T-helper 1 cell treated with Interleukin-12 subunit alpha and Interleukin-12 subunit beta and Interleukin-4 antibody, amounts not matched to agents 30 μg/mL and 1 μg/mL, for 36 hours (primary cell): ENCODE data around the gene RXFP1.

Experiments used
- H3K27ac Mint-ChIP-seq: one replicate; pipeline ENCODE4 v1.8.0; 2021; ENCODE audit warnings: mild to moderate bottlenecking, mixed read lengths
- H3K27me3 Mint-ChIP-seq: one replicate; pipeline ENCODE4 v1.8.0; 2021; ENCODE audit warnings: low read depth, mixed read lengths
- H3K36me3 Mint-ChIP-seq: one replicate; pipeline ENCODE4 v1.8.0; 2021; ENCODE audit warnings: low read depth, mixed read lengths
- H3K4me1 Mint-ChIP-seq: one replicate; pipeline ENCODE4 v1.8.0; 2021; ENCODE audit warnings: low read depth, mixed read lengths
- H3K4me3 Mint-ChIP-seq: one replicate; pipeline ENCODE4 v1.8.0; 2021; ENCODE audit warnings: mild to moderate bottlenecking, moderate library complexity, mixed read lengths
- H3K9me3 Mint-ChIP-seq: one replicate; pipeline ENCODE4 v1.8.0; 2021; ENCODE audit warnings: mixed read lengths

Gene RXFP1

DNA sequence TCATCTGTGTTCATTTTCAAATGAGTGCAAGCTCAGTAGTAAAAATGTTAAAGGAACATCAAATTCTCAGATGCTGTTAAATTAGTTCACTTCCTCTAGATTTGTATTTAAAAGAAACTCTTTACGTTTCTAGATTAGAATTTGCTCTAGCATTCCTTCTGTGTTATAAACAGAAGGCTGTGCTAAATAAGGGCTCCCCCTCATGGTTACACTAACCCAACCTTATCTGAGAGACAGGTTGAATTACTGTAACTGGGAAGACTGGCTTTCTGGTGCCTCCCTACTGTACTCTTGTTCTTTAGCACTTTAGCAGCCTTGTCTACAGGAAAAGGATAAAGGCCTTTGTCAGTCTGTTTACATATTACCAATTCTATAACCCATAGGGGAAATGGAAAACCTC lies 56.8 kb downstream of the RXFP1 start:
- Mint-ChIP-seq H3K4me3 (no peak overlapping the region), H3K36me3 (no peaks in the 10 kb centered on the region), H3K9me3 (no peaks in the 10 kb centered on the region), H3K27me3 (no peaks in the 10 kb centered on the region), H3K27ac (no peak overlapping the region), H3K4me1 (no peaks in the 10 kb centered on the region)

DNA sequence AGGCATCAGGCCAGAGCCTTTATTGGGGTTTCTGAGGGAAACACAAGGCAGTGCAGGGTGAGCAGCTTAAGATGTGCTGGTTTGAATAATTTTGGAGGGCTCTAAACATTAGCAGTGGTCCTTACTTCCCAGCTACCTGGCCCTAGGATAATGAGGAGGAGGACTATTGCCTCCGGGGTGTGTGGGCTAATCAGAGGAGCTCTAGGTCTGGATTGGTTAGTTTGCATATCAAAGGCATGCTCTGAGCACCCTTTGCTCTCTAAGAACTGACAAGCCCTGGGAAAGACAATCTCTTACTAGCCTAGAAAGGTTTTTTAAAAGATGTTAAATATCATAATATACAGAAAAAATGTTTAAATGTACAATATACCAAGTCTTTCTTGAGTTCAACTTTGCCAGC lies 58.4 kb downstream of the RXFP1 start:
- H3K4me1 Mint-ChIP-seq, result no peaks in the 10 kb centered on the region
- H3K9me3 Mint-ChIP-seq, result no peaks in the 10 kb centered on the region
- no peak overlapping the region for H3K27ac Mint-ChIP-seq
- no peaks in the 10 kb centered on the region for H3K36me3 Mint-ChIP-seq
- H3K27me3 Mint-ChIP-seq, result no peaks in the 10 kb centered on the region
- H3K4me3 Mint-ChIP-seq, result no peak overlapping the region

DNA sequence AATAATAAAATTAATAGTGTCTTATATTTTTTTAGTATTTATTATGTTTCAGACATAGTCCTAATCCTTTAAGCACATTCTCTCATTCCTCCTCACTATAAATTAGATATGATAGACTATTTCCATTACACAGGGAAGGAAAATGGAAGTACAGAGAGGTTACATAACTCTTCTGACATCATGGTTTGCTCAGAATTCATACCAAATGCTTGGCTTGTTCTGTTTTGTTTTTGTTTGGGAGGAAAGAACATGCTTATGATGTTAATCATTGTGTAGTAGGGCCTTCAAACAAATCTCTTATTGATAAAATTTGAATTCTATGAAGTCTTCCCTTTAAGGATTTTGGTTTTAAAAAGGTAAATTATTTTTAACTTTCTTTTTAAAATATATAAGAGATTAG lies 59.5 kb downstream of the RXFP1 start:
- H3K36me3 Mint-ChIP-seq, result no peaks in the 10 kb centered on the region
- no peaks in the 10 kb centered on the region for H3K9me3 Mint-ChIP-seq

DNA sequence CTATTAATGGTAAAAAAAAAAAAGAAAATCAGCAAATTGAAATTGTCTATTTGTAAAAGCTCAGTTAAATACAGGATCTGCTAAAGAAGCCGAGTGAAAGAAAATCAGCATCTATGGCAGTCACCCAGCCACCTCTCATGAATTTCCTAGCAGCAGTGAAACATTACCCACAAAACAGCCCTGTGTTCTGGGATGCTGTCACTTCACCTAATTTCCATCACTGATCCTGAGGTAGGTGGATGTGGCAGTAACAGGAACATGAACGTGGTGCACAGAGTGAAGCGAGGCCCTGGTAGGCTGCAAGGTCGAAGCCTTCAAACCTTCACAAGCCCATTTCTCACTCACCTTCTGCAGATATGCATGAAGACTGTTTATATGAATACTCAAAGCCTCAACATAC lies 65.2 kb downstream of the RXFP1 start:
- Mint-ChIP-seq H3K4me3 (no peak overlapping the region), H3K27me3 (peaks cover 12% of the 10 kb centered on the region), H3K4me1 (no peaks in the 10 kb centered on the region), H3K36me3 (no peaks in the 10 kb centered on the region), H3K27ac (no peak overlapping the region), H3K9me3 (no peaks in the 10 kb centered on the region)

More for the DNA sequence above, 59.5 kb downstream of the RXFP1 start:
- Mint-ChIP-seq H3K4me3 (no peak overlapping the region), H3K4me1 (no peaks in the 10 kb centered on the region), H3K27ac (no peak overlapping the region), H3K27me3 (no peaks in the 10 kb centered on the region)

DNA sequence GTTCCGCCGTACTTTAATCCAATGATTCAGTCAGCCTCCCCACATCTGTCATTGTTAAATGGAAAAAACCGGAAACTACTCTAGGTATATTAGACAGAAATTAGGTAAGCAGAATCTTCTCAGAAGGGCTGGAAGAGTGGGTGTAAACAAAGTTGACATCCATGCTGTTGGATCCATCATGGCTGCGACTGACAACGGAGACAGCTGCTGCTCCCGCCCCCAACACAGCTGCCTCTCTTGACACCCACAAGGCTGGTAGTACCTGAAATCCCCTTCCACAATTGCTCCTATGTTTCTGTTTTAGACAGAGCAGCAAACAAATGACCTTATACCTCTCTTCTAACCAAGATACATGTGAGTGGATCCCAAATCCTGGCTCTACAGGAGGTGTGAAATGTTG lies 66.6 kb downstream of the RXFP1 start:
- Mint-ChIP-seq H3K27me3 (peaks cover 12% of the 10 kb centered on the region), H3K27ac (no peak overlapping the region), H3K4me3 (no peak overlapping the region), H3K36me3 (no peaks in the 10 kb centered on the region), H3K9me3 (no peaks in the 10 kb centered on the region), H3K4me1 (no peaks in the 10 kb centered on the region)

DNA sequence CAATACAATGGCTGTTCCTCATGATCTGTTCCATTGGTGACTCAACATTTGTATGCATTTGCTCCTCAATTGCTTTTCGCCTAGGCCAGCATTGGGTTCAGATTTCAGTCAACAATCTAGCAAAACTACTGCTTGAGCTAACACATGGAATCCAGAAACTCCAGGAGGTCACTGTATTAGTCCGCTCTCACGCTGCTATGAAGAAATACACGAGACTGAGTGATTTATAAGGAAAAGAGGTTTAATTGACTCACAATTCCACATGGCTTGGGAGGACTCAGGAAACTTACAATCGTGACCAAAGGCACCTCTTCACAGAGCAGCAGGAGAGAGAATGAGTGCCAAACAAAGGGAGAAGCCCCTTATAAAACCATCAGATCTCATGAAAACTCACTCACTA lies 67.1 kb downstream of the RXFP1 start:
- peaks cover 14% of the 10 kb centered on the region for H3K27me3 Mint-ChIP-seq
- H3K27ac Mint-ChIP-seq, result no peak overlapping the region
- no peaks in the 10 kb centered on the region for H3K4me1 Mint-ChIP-seq
- no peak overlapping the region for H3K4me3 Mint-ChIP-seq
- H3K9me3 Mint-ChIP-seq, result no peaks in the 10 kb centered on the region
- H3K36me3 Mint-ChIP-seq, result no peaks in the 10 kb centered on the region

DNA sequence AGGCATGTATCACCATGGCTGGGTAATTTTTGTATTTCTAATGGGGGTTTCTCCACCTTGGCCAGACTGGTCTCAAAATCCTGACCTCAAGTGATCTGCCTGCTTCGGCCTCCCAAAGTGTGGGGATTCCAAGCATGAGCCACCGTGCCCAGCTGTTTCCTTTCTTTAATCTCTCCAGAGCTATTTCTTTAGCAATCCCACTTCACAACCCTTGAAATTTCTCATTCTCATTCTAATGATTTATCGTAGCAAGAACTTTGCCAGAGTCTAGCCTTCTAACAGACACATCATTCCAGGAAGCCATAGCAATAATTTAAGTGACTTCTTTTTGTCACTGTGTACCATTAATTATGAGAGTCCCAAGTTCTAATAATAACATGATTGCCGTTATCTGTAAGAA lies 68.6 kb downstream of the RXFP1 start:
- Mint-ChIP-seq H3K9me3 (no peaks in the 10 kb centered on the region), H3K4me1 (no peaks in the 10 kb centered on the region), H3K27ac (no peak overlapping the region), H3K4me3 (no peak overlapping the region), H3K36me3 (no peaks in the 10 kb centered on the region), H3K27me3 (peaks cover 14% of the 10 kb centered on the region)

DNA sequence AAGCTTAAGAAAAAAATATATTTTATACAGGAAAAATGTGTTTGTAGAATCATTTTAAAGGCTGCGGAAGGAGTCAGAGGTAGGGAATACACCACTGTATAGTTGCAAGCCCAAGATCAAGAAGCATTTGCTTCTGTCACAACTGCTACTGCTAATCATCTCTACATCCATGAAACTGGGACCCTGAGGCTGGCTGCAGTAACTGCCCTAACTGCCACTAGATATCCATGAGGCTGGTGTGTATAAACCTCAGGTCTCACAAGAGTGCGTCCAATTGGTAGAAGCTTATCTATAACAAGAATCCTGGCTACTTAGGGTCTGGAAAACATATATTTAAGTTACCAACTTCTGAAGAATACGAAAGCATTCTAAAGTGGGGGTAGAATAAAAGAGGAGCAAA lies 69.1 kb downstream of the RXFP1 start:
- Mint-ChIP-seq H3K4me3 (no peak overlapping the region), H3K4me1 (no peaks in the 10 kb centered on the region), H3K36me3 (no peaks in the 10 kb centered on the region), H3K9me3 (no peaks in the 10 kb centered on the region), H3K27ac (no peak overlapping the region), H3K27me3 (peaks cover 14% of the 10 kb centered on the region)

DNA sequence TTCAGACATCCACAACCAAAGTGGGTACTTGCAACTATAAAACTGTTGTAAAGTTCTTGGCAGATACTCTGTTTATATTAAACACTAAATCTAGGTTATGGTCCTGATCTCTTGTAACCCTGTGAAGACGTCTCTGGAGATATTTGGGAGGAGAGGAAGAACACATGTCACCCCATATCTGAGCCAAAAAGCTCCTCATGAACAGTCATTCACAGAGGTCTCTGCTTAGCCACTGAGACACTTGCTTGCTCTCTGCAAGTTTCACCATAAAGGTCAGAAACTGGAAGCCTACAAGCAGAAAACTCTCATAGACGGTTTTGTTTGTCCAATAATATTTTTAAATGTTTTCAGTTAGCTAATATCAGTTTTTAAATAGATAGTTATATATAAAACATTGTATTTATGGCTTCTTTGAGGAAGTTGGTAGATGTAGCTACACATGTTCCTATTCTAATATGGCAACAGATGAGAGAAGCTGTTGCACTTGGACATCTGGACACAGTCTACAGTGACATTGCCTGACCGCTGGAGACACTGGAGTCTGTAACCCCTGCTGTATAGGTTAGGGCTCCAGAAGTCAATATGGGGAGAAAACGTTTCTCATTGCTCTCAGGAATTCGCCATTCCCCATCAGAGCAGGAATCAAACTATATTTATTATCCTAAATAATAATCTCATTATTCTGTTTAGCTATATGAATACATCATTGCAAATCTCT lies 76.4 kb downstream of the RXFP1 start:
- no peaks in the 10 kb centered on the region for H3K9me3 Mint-ChIP-seq
- no peaks in the 10 kb centered on the region for H3K4me1 Mint-ChIP-seq
- no peaks in the 10 kb centered on the region for H3K36me3 Mint-ChIP-seq
- H3K4me3 Mint-ChIP-seq, result no peak overlapping the region
- H3K27me3 Mint-ChIP-seq, result peaks cover 19% of the 10 kb centered on the region
- H3K27ac Mint-ChIP-seq, result no peak overlapping the region

DNA sequence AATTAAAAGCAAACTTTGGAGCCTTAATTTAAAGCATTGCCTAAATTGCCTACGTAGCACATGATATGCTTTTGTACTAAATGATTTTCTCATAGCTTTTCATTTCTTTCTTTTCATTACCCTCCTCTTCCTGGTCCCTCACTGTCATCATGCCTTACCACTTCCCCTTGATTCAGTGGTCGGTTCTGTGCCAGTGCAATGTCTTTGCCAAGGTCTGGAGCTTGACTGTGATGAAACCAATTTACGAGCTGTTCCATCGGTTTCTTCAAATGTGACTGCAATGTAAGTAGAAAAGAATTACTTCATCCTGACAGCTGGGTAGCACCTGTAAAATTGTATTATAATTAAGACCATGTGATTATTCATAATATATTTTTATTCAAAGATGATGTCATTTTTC lies 77.5 kb downstream of the RXFP1 start:
- Mint-ChIP-seq H3K4me3 (no peak overlapping the region), H3K27me3 (peaks cover 17% of the 10 kb centered on the region), H3K4me1 (no peaks in the 10 kb centered on the region), H3K36me3 (no peaks in the 10 kb centered on the region), H3K27ac (no peak overlapping the region), H3K9me3 (no peaks in the 10 kb centered on the region)

DNA sequence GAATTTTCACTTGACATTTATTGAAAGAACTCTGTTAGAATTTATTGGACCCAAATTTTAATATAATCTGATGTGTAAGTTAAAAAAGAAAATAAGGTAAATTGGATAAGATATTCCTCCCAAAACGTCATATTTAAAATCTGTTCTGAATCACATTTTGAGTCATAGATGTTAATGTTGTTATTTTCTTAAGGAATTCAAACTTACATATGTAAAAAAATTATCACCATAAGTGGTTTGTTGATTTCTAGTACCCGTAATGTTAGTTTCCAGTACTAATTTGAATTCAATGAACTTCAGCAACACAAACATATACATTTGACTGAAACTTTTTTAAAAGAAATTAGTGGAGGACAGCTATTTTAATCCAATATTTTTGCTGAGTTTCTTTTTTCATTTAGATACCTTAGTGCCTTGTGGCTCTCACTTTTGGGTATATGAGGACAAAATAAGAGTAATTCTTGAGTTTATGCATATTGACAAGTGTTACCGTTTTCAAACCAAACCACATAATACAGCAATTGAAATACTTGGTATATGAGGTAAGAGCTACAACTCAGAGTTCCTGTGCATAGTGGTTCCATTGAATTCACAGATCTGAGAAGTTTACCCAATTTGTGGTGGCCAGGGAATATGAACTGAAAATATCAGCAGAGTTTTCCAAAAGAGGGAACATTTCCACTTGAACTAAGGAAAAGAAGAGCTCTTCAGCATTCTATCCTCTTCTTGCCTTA lies 78.2 kb downstream of the RXFP1 start:
- Mint-ChIP-seq H3K27ac (no peak overlapping the region), H3K27me3 (peaks cover 17% of the 10 kb centered on the region), H3K4me1 (no peaks in the 10 kb centered on the region), H3K36me3 (no peaks in the 10 kb centered on the region), H3K4me3 (no peak overlapping the region), H3K9me3 (no peaks in the 10 kb centered on the region)

DNA sequence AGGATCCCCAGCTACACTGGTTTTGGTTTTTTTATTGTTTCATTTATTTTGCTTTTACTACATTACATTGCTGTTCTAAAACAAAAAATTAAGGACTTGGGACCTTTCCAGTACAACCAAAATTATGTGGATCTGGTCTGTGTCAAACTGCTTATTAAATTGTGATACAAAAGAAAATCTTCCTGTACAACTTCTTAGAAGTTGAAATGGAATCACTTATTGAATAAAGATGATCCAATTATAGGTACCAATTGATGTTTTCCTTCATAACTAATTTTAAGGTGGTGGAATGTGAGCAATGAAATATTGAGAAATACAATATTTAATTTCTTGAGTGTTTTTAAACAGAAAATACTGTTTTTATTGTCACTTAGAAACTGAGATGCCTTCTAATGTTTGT lies 82.7 kb downstream of the RXFP1 start:
- H3K9me3 Mint-ChIP-seq, result peaks cover 2% of the 10 kb centered on the region

DNA sequence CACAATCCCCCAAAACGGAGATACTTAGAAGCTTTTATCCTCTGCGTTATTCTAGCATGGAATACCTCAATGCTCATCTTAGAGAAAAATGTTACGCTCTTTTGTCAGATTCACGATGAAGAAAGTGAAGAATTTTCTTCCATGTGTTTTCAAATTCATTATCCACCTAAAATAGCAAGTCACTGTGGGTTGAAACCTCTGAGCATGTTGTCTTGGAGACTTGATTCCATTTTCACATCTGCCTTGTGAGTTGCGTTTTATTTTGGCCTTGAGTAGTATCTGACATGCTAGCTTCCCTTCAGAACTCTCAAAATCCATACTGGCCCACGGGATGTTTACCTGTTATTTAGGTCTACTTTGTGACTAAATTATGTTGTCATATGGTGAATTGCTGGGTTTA lies 83.7 kb downstream of the RXFP1 start:
- H3K36me3 Mint-ChIP-seq, result no peaks in the 10 kb centered on the region
- H3K9me3 Mint-ChIP-seq, result peaks cover 5% of the 10 kb centered on the region
- H3K4me1 Mint-ChIP-seq, result no peaks in the 10 kb centered on the region
- H3K27ac Mint-ChIP-seq, result no peak overlapping the region
- no peak overlapping the region for H3K4me3 Mint-ChIP-seq
- H3K27me3 Mint-ChIP-seq, result peaks cover 22% of the 10 kb centered on the region

More for the DNA sequence above, 82.7 kb downstream of the RXFP1 start:
- H3K36me3 Mint-ChIP-seq, result no peaks in the 10 kb centered on the region
- H3K4me3 Mint-ChIP-seq, result no peak overlapping the region
- peaks cover 25% of the 10 kb centered on the region for H3K27me3 Mint-ChIP-seq
- H3K4me1 Mint-ChIP-seq, result no peaks in the 10 kb centered on the region
- no peak overlapping the region for H3K27ac Mint-ChIP-seq

DNA sequence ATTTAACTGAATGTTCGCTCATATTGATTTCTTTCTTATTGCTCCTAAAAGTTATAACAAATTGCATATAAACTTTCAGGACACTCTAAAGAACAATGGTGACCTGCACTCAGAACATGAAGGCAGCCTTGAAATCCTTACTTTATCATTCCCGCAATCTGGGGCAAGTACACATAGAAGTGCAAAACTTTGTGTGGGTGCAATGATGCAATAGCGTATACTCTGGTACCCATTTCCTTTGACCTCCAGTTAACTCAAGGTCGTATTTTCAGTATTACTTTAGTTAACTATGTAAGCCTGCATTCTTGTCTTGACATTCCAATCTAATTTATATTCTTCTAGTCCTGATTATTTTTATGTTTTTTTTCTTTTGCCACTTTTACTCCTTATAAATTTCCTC lies 85.3 kb downstream of the RXFP1 start:
- peaks cover 6% of the 10 kb centered on the region for H3K4me1 Mint-ChIP-seq
- H3K4me3 Mint-ChIP-seq, result no peak overlapping the region
- H3K9me3 Mint-ChIP-seq, result peaks cover 5% of the 10 kb centered on the region
- peaks cover 15% of the 10 kb centered on the region for H3K27me3 Mint-ChIP-seq
- H3K36me3 Mint-ChIP-seq, result no peaks in the 10 kb centered on the region
- H3K27ac Mint-ChIP-seq, result no peak overlapping the region

DNA sequence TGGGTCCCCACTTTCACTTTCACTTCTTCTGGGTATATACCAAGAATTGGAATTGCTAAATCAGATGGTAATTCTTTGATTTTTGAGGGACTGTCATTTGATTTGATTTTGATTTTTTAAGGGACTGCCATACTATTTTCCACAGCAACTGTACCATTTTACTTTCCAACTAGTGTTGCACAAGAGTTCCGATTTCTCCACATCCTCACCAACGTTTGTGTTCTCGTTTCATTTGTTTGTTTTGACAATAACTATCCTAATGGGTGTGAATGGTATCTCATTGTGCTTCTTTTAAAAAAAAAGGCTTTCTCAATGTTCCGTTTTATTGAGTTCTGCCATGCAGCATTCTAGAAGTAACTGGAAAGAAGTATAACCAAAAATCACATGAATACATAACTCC lies 87.4 kb downstream of the RXFP1 start:
- H3K4me3 Mint-ChIP-seq, result no peak overlapping the region
- H3K27ac Mint-ChIP-seq, result no peak overlapping the region
- H3K4me1 Mint-ChIP-seq, result peaks cover 6% of the 10 kb centered on the region
- no peaks in the 10 kb centered on the region for H3K36me3 Mint-ChIP-seq
- H3K9me3 Mint-ChIP-seq, result peaks cover 5% of the 10 kb centered on the region
- peaks cover 15% of the 10 kb centered on the region for H3K27me3 Mint-ChIP-seq
